GM23338 (cell line): Measurements from ENCODE around the gene TTC33.

Experiments used
- CREB1 ChIP-seq: fragments of 250-450 bp; sonication (Bioruptor Pico); IDR thresholded peaks from 2 replicates; pipeline ENCODE4 v1.5.0; 2020; ENCODE audit warnings: low read depth, mild to moderate bottlenecking, moderate library complexity
- EZH2 ChIP-seq: fragments of 200-600 bp; sonication (generic); IDR thresholded peaks from one replicate; pipeline ENCODE4 v1.8.0; 2017; ENCODE audit warnings: antibody characterized with exemption, mild to moderate bottlenecking, low read depth; ENCODE audit not compliant: unreplicated experiment
- JUNB ChIP-seq: IDR thresholded peaks from one replicate; pipeline ENCODE4 v1.6.1; 2016; ENCODE audit warnings: antibody characterized with exemption; ENCODE audit not compliant: unreplicated experiment
- POLR2AphosphoS5 ChIP-seq: IDR thresholded peaks from 2 replicates; pipeline ENCODE4 v1.6.1; 2016; ENCODE audit warnings: antibody characterized with exemption, low read depth
- ZNF114 ChIP-seq: fragments of 250-450 bp; sonication (Bioruptor Pico); IDR thresholded peaks from 2 replicates; pipeline ENCODE4 v1.5.0; 2020; ENCODE audit warnings: mild to moderate bottlenecking, moderate library complexity
- TF ChIP-seq, protein P1 (sequence below), 2 experiments: fragments of 200-600 bp in 1 of 2; sonication (generic) in 1 of 2; conservative IDR thresholded peaks; 2 replicates each; pipeline versions ENCODE4 v1.5.1 to v1.6.1; 2016 to 2017; ENCODE audit warnings: antibody characterized with exemption in 2 of 2, low read depth in 2 of 2, mild to moderate bottlenecking in 2 of 2, moderate library complexity in 1 of 2
- TF ChIP-seq, protein P2 (sequence below): IDR thresholded peaks from one replicate; pipeline ENCODE4 v1.6.1; 2018; ENCODE audit warnings: antibody characterized with exemption; ENCODE audit not compliant: unreplicated experiment

DNA sequence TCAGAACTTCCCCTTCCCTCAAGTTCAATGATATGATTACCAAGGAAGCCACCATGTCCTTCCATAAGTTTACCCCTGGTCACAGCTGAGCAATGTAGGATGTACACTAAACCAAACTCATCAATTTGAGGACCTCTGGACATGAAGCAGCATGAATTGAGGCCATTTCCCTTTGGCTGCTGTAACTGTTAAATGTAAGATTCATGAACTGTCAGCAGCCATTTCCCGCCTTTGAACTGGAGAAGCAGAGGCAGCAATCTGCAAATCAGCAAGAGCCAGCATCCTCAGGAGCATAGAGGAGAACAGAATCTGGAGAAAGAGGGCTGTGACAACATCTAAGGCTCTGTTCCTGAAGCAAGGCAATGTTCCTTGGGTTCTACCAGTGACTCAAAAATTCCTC, 180.3 kb downstream of the TTC33 start:
- TF ChIP-seq, protein P1, sequence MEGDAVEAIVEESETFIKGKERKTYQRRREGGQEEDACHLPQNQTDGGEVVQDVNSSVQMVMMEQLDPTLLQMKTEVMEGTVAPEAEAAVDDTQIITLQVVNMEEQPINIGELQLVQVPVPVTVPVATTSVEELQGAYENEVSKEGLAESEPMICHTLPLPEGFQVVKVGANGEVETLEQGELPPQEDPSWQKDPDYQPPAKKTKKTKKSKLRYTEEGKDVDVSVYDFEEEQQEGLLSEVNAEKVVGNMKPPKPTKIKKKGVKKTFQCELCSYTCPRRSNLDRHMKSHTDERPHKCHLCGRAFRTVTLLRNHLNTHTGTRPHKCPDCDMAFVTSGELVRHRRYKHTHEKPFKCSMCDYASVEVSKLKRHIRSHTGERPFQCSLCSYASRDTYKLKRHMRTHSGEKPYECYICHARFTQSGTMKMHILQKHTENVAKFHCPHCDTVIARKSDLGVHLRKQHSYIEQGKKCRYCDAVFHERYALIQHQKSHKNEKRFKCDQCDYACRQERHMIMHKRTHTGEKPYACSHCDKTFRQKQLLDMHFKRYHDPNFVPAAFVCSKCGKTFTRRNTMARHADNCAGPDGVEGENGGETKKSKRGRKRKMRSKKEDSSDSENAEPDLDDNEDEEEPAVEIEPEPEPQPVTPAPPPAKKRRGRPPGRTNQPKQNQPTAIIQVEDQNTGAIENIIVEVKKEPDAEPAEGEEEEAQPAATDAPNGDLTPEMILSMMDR (conservative IDR thresholded peaks at IDR 0.05; ENCODE audit: low read depth in 2 of 2), result no peak
- TF ChIP-seq EZH2 (no peak), ZNF114 (CRISPR knock-in tag) (no peak), POLR2AphosphoS5 (no peak), JUNB (no peak), CREB1 (CRISPR knock-in tag) (no peak)
- TF ChIP-seq, protein P2, sequence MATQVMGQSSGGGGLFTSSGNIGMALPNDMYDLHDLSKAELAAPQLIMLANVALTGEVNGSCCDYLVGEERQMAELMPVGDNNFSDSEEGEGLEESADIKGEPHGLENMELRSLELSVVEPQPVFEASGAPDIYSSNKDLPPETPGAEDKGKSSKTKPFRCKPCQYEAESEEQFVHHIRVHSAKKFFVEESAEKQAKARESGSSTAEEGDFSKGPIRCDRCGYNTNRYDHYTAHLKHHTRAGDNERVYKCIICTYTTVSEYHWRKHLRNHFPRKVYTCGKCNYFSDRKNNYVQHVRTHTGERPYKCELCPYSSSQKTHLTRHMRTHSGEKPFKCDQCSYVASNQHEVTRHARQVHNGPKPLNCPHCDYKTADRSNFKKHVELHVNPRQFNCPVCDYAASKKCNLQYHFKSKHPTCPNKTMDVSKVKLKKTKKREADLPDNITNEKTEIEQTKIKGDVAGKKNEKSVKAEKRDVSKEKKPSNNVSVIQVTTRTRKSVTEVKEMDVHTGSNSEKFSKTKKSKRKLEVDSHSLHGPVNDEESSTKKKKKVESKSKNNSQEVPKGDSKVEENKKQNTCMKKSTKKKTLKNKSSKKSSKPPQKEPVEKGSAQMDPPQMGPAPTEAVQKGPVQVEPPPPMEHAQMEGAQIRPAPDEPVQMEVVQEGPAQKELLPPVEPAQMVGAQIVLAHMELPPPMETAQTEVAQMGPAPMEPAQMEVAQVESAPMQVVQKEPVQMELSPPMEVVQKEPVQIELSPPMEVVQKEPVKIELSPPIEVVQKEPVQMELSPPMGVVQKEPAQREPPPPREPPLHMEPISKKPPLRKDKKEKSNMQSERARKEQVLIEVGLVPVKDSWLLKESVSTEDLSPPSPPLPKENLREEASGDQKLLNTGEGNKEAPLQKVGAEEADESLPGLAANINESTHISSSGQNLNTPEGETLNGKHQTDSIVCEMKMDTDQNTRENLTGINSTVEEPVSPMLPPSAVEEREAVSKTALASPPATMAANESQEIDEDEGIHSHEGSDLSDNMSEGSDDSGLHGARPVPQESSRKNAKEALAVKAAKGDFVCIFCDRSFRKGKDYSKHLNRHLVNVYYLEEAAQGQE, result no peak
